ENCODE results near the gene HDAC5.

HDAC5 gene

GRCh38 chr17:44123356-44124117, at the start of gene HDAC5:
TSS of gene HDAC5 (minus strand) at chr17:44123641. CDS start at chr17:44117515, 6,126 bp downstream.
- peak; percentile 32; the same call in 1 of the 2 replicates for TF ChIP-seq CTCF (IDR thresholded peaks at IDR 0.05)

- no peak for TF ChIP-seq CTCF (IDR thresholded peaks at IDR 0.05)
Observed at GRCh38 chr17:44171931-44172455, 48.6 kb upstream of the HDAC5 start.

- TF ChIP-seq CTCF (IDR thresholded peaks at IDR 0.05), result no peak
Observed at GRCh38 chr17:44170499-44171201, 47.2 kb upstream of the HDAC5 start, which contains the start of gene ASB16. TSS of gene ASB16 (plus strand) at chr17:44170704. CDS start at chr17:44170790, 86 bp downstream.

GRCh38 chr17:44170135-44170498, 46.7 kb upstream of the HDAC5 start:
- no peak for TF ChIP-seq CTCF (IDR thresholded peaks at IDR 0.05)

GRCh38 chr17:44167181-44167861, 43.9 kb upstream of the HDAC5 start:
- TF ChIP-seq CTCF (IDR thresholded peaks at IDR 0.05), result no peak

GRCh38 chr17:44164476-44164875, 41.0 kb upstream of the HDAC5 start:
- TF ChIP-seq CTCF (IDR thresholded peaks at IDR 0.05), result no peak

- TF ChIP-seq CTCF (IDR thresholded peaks at IDR 0.05), result no peak
Observed at GRCh38 chr17:44159519-44160210, 36.2 kb upstream of the HDAC5 start.

Data from LNCAP (cell line).